HG02981 (cell line): ENCODE measurements around the gene TLR5.

ENCODE experiments used
- ATAC-seq: cut with Tn5 transposase; IDR thresholded peaks from one replicate; pipeline ENCODE4 v1.9.1; 2021; ENCODE audit warnings: mild to moderate bottlenecking, moderate library complexity; ENCODE audit not compliant: unreplicated experiment

Gene TLR5

GRCh38 chr1:223116950-223117349 is 26.1 kb downstream of the TLR5 start:
- no peak for ATAC-seq

DNA sequence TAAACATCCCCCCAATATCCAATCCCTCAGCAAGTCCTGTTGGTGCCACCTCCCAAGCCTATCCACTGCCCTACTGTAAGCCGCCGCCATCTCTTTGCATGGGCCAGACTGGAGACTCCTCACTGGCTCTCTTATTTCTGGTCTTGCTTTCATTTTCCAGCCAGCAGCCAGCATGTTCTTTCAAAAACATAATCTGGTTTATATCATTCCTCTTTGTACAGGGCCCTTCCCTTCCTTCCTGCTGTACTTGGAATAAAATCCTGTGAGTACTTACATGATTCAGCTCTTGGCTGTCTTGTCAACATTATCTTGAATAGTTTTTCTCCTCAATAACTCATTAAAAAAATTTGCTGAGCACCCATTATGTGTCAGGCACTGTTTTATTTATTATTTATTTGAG is 28.2 kb downstream of the TLR5 start:
- no peak for ATAC-seq

- no peak for ATAC-seq
These were observed 32.1 kb downstream of the TLR5 start for GRCh38 chr1:223110952-223111351.

GRCh38 chr1:223109581-223110026 is 33.4 kb downstream of the TLR5 start:
- ATAC-seq = no peak

DNA sequence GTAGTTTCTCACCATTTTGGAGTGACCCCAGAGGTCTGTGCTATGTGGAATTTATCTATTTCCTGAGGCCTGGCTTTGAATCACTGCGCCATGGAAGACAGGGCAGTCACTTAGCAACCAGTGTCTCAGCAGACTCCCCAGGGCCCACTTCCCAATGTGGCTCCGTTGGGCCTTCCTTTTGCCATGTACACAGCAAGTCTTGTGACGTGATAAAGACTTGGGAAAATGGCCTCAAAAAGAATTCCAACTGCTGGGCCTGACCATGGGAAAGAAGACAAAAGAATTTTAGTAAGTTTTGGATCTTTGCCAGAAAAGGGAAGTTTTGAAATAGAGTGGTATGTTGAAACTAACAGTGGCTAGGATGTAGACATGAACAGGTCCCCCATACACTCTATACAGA is 36.2 kb downstream of the TLR5 start:
- ATAC-seq = no peak

DNA sequence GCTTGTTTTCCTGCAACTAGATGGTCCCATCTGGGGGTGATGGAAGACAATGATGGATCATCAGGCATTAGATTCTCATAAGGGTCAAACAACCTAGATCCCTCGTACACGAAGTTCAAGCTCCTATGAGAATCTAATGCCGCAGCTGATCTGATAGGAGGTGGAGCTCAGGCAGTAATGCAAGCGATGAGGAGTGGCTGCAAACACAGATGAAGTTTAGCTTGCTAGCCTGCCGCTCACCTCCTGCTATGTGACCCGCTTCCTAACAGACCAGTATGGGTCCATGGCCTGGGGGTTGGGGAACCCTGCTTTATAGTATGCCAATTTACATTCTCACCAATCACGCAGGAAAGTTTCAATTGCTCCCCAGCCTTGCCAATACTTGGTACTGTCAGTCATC is 37.5 kb downstream of the TLR5 start:
- no peak for ATAC-seq

DNA sequence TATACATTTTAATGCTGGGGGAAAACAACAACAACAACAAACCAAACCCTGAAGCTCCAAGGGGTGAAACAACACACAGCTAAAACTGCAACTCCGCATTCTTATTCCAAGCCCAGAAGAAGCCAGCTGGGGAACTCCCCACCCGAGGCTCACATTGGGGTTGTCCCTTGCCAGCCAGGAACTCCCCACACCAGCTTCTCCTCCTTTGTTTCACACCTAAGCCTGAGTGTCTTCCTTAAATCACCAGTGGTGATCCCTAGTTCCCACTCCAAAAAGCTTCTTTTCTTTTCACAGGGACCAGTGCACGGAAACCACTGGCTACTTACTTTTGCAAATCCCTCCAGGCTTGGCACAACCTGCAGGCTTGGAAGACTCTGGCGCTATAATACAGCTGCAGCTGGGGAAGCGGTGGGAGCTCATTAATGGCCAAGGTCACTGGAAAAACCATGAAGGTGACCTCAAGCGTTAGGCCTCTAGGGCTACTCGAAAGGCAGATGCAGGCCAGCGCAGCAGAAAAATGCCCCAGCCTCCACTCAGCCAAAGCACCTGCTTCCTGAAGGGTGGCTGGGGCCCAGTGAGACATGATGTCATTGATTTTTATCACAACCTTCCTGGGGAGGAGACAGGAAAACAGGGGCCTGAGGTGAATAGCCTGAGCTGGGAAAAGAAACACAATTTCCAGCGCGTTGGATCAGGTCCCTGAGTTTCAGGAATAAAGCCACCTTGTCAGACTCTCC is 40.1 kb downstream of the TLR5 start:
- no peak for ATAC-seq

GRCh38 chr1:223097713-223098112 is 45.3 kb downstream of the TLR5 start:
- no peak for ATAC-seq

GRCh38 chr1:223095870-223096269 is 47.2 kb downstream of the TLR5 start:
- no peak for ATAC-seq

- no peak for ATAC-seq
These were observed 51.2 kb downstream of the TLR5 start for GRCh38 chr1:223091896-223092295.

- ATAC-seq = no peak
These were observed 53.8 kb downstream of the TLR5 start for GRCh38 chr1:223089250-223089649.

DNA sequence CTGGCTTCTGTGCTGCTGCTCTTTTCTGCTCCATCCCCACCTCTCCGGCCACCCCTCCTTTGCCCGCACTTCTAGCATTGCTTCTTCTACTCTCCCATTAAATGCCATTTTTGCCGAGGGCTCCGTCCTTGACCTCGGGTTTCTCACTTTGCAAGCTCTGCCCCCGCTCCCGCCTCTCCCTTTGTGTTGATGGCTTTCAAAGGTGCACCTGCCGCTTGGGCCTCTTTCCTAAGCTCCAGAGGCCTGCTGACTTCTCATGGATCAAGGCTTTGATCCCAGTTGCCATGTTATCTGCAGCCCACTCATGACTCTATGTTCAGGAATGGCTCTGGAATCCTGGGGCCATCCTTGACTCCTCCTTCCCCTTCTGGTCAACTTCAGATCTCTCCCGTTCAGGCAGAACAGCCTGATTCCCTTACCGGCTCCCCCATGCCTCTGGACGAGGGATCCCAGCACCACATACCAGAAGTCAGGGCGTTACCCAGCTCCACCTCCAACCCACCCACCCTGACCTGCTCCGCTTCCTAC is 54.3 kb downstream of the TLR5 start:
- ATAC-seq = no peak

DNA sequence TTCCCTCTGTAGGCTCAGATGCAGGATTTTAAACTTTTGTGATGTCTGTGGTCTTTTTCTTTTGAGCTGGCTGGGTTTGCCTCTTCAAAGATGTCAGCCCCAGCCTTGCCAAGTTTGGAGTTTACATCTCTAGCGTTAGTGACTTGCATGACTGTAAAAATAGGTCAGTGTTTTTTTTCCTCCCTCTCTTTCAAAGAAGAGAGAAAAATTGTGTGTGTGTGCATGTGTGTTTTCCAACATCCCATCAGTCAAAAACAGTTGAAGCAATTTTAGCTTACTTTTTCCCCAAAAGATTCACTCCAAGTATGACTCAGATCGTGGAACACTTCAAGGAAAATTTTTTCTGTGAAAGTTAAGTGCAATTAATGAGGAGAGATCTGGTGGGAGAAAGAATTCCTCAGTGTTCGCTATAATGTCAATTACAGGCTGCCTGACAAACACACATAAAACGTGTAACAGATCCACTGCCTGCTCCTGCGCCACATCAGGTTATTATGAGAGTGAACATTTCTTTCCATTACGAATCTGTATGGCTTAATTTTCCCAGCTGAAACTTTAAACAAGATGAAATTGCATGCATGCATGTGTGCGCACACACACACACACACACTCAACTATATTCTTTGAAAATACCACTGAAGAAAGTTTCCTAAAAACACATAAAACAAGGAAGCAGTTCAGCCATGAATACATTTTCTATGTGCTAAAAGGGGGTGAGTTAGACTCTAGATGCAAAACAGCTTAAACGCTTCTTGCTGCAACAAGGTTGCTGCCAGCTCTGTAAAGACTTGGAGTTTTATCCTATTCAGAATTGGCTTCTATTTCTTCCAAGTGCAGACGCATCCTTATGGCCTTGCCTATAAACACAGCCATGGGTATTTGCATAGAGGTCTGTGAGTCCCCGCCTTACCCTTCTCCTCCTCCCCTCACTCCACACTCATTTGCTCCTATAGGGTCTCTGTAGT is 55.5 kb downstream of the TLR5 start:
- ATAC-seq = no peak

GRCh38 chr1:223084464-223084866 is 58.6 kb downstream of the TLR5 start:
- ATAC-seq = no peak

GRCh38 chr1:223083831-223084230 is 59.2 kb downstream of the TLR5 start:
- ATAC-seq = no peak

DNA sequence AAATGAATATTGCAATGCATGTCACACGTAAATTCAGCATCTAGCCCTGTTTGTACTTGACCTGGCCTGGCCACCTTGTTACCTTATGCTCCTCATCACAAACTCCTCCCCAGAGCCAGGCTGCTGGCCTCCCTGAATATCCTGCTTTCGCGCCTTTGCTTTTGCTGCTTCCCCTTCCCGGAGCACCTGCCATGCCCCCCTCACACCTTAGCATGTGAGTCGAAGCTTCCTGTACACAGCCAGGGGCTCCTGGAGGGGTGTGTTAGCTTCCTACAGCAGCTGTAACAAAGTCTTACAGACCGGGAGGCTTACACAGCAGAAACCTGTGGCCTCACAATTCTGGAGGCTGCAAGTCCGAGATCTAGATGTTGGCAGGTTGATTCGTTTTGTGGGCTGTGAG is 60.1 kb downstream of the TLR5 start:
- no peak for ATAC-seq

- peak; percentile 97 for ATAC-seq
These were observed 61.7 kb downstream of the TLR5 start for GRCh38 chr1:223081181-223081994.

- ATAC-seq = no peak
These were observed 63.5 kb downstream of the TLR5 start for GRCh38 chr1:223079498-223079897.

- ATAC-seq = no peak
These were observed 65.7 kb downstream of the TLR5 start for GRCh38 chr1:223077247-223077833.

- no peak for ATAC-seq
These were observed 66.7 kb downstream of the TLR5 start for GRCh38 chr1:223076362-223076761.
